Neural progenitor cell (in vitro differentiated cells): ENCODE results near the gene OBP2B. TPM values are rescaled to one million over a fixed set of nuclear protein-coding genes. Genes with fewer than 3 reads are reported as not detected.
"Not testable (repeated sequence)": the region's sequence is repeated elsewhere in the genome, so short reads cannot be mapped to it uniquely, and the experiment has no call there.

Source experiments
- DNase-seq: peaks from one replicate; pipeline ENCODE4 v3.0.0-alpha.2; 2016; ENCODE audit warnings: low spot score
- H2AFZ ChIP-seq: fragments of 200-600 bp; sonication (generic); replicated peaks from 2 replicates; pipeline ENCODE4 v1.6.1; 2016; ENCODE audit warnings: antibody characterized with exemption
- H3F3A ChIP-seq: fragments of 200-600 bp; sonication (generic); 2 replicates; pipeline ENCODE4 v1.6.1; 2016; ENCODE audit warnings: antibody characterized with exemption, low read depth
- H3K27ac ChIP-seq: fragments of 200-600 bp; sonication (generic); 2 replicates; pipeline ENCODE4 v1.5.1; 2016; ENCODE audit warnings: mild to moderate bottlenecking
- H3K27me3 ChIP-seq: fragments of 200-600 bp; sonication (generic); 2 replicates; pipeline ENCODE4 v1.6.1; 2016; ENCODE audit warnings: mild to moderate bottlenecking, moderate library complexity
- H3K36me3 ChIP-seq: fragments of 200-600 bp; sonication (generic); 2 replicates; pipeline ENCODE4 v1.5.1; 2016
- H3K4me1 ChIP-seq: fragments of 200-600 bp; sonication (generic); 2 replicates; pipeline ENCODE4 v1.6.1; 2016; ENCODE audit warnings: mixed run types
- H3K4me2 ChIP-seq: fragments of 200-600 bp; sonication (generic); 2 replicates; pipeline ENCODE4 v1.6.1; 2016
- H3K4me3 ChIP-seq: fragments of 200-600 bp; sonication (generic); 2 replicates; pipeline ENCODE4 v1.5.1; 2016
- H3K79me2 ChIP-seq: fragments of 200-600 bp; sonication (generic); 2 replicates; pipeline ENCODE4 v1.6.1; 2016; ENCODE audit warnings: low read depth
- H3K9ac ChIP-seq: fragments of 200-600 bp; sonication (generic); 2 replicates; pipeline ENCODE4 v1.6.1; 2016
- H3K9me3 ChIP-seq: fragments of 200-600 bp; sonication (generic); 2 replicates; pipeline ENCODE4 v1.5.1; 2016; ENCODE audit warnings: low read depth
- H4K20me1 ChIP-seq: fragments of 200-600 bp; sonication (generic); 2 replicates; pipeline ENCODE4 v1.6.1; 2016; ENCODE audit warnings: low read depth
- H3K27ac Mint-ChIP-seq: 3 replicates; pipeline ENCODE4 v1.8.0; 2021; ENCODE audit warnings: mixed read lengths
- H3K27me3 Mint-ChIP-seq: 2 replicates; pipeline ENCODE4 v1.8.0; 2022; ENCODE audit warnings: low read depth, mild to moderate bottlenecking, inconsistent platforms, moderate library complexity, mixed read lengths; ENCODE audit not compliant: insufficient read depth
- H3K36me3 Mint-ChIP-seq: 3 replicates; pipeline ENCODE4 v1.8.0; 2021; ENCODE audit warnings: mixed read lengths
- H3K4me1 Mint-ChIP-seq: 3 replicates; pipeline ENCODE4 v1.8.0; 2021; ENCODE audit warnings: mixed read lengths
- H3K4me3 Mint-ChIP-seq: 3 replicates; pipeline ENCODE4 v1.8.0; 2021; ENCODE audit warnings: mild to moderate bottlenecking, moderate library complexity, mixed read lengths
- H3K9me3 Mint-ChIP-seq: 3 replicates; pipeline ENCODE4 v1.8.0; 2020; ENCODE audit warnings: mixed read lengths
- EZH2 ChIP-seq: fragments of 200-600 bp; sonication (generic); IDR thresholded peaks from 2 replicates; pipeline ENCODE4 v1.6.1; 2017; ENCODE audit warnings: antibody characterized with exemption, mild to moderate bottlenecking, moderate library complexity
- EZH2phosphoT487 ChIP-seq: fragments of 200-600 bp; sonication (generic); IDR thresholded peaks from 2 replicates; pipeline ENCODE4 v1.6.1; 2017; ENCODE audit warnings: antibody characterized with exemption
- total RNA-seq: library from RNA; depleted of rRNA; stranded (reverse); fragments of >200 nt; gene quantifications from 2 replicates; pipeline ENCODE4 v1.2.3, GENCODE V29; 2015; ENCODE audit warnings: low replicate concordance
- TF ChIP-seq, protein P1 (sequence below): fragments of 200-600 bp; sonication (generic); IDR thresholded peaks from 2 replicates; pipeline ENCODE4 v1.5.1; 2017; ENCODE audit warnings: antibody characterized with exemption, mild to moderate bottlenecking

OBP2B gene
- total RNA-seq, 1 donor from 2014 or later: not detected

DNA sequence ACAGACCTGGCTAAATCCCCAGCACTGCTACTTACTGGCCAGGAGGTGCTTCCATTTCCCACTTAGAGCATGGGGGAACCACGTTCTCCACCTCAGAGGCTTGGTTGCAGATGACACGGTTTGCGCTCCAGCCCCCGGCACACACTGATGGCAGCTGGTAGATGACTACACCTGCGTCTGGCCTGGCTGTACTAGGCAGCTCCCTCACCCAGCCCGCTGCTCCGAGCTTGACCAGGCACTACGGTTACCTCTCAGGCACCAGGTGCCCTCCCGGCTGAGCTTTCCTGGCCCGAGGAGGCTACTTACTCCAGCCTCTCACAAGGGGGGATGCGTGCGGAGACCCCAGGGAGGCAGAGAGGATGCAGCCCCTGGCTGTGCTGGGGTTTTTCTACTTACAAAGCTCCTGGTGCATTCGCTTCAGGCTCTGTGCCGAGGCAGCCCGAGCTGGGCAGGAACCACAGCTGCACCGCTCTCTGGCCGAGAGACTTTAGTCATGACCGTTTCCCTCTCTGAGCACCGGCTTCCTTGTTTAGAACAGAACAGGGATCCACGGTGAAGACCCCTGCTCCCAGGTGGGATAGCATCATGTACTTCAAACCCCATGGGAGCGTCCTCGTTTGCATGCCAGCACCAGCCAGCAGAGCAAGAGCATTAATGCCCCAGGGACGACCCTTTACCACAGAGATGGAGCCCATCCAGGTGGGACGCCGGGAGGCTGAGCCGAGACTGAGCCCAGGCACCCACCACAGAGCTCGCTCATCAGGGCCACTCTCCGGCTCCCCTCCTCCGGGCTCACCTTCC, 37.7 kb downstream of the OBP2B start:
- Histone ChIP-seq H3K27me3 (peaks cover 24% of the 10 kb centered on the region), H4K20me1 (no peaks in the 10 kb centered on the region), H3K9me3 (no peaks in the 10 kb centered on the region), H3F3A (no peaks in the 10 kb centered on the region), H3K4me2 (no peak overlapping the region), H3K79me2 (no peaks in the 10 kb centered on the region), H3K9ac (no peak overlapping the region), H2AFZ (no peak overlapping the region), H3K27ac (no peak overlapping the region), H3K36me3 (no peaks in the 10 kb centered on the region), H3K4me3 (no peak overlapping the region), H3K4me1 (no peaks in the 10 kb centered on the region)
- no peaks in the 10 kb centered on the region for H3K27me3 Mint-ChIP-seq
- no peaks in the 10 kb centered on the region for H3K36me3 Mint-ChIP-seq
- H3K27ac Mint-ChIP-seq: no peak overlapping the region
- no peak overlapping the region for H3K4me3 Mint-ChIP-seq
- TF ChIP-seq, protein P1, sequence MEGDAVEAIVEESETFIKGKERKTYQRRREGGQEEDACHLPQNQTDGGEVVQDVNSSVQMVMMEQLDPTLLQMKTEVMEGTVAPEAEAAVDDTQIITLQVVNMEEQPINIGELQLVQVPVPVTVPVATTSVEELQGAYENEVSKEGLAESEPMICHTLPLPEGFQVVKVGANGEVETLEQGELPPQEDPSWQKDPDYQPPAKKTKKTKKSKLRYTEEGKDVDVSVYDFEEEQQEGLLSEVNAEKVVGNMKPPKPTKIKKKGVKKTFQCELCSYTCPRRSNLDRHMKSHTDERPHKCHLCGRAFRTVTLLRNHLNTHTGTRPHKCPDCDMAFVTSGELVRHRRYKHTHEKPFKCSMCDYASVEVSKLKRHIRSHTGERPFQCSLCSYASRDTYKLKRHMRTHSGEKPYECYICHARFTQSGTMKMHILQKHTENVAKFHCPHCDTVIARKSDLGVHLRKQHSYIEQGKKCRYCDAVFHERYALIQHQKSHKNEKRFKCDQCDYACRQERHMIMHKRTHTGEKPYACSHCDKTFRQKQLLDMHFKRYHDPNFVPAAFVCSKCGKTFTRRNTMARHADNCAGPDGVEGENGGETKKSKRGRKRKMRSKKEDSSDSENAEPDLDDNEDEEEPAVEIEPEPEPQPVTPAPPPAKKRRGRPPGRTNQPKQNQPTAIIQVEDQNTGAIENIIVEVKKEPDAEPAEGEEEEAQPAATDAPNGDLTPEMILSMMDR: no peak
- TF ChIP-seq EZH2 (no peak), EZH2phosphoT487 (no peak)
- H3K4me1 Mint-ChIP-seq: no peaks in the 10 kb centered on the region
- H3K9me3 Mint-ChIP-seq: no peaks in the 10 kb centered on the region
- DNase-seq: peak; percentile 1

DNA sequence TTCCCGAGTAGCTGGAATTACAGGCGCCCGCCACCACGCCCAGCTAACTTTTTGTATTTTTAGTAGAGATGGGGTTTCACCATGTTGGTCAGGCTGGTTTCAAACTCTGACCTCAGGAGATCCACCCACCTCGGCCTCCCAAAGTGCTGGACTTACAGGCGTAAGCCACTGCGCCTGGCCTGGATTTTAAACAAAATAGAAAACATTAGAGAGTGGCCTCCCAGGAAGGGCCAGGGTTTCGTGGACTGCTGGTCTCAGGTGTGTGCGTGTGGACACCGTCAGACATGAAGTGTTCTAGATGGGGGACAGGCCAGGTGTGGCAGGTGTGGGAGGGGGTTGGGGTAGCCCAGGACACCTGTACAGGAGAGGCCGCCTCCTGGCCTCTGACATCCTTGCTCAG, 38.3 kb downstream of the OBP2B start:
- Mint-ChIP-seq H3K27ac (no peak overlapping the region), H3K27me3 (no peaks in the 10 kb centered on the region), H3K9me3 (no peaks in the 10 kb centered on the region), H3K36me3 (no peaks in the 10 kb centered on the region), H3K4me1 (no peaks in the 10 kb centered on the region), H3K4me3 (no peak overlapping the region)
- DNase-seq: no peak
- Histone ChIP-seq H3K27me3 (peaks cover 18% of the 10 kb centered on the region), H3F3A (no peaks in the 10 kb centered on the region), H2AFZ (no peak overlapping the region), H3K4me1 (no peaks in the 10 kb centered on the region), H3K79me2 (no peaks in the 10 kb centered on the region), H3K4me2 (no peak overlapping the region), H3K27ac (no peak overlapping the region), H3K9ac (no peak overlapping the region), H3K4me3 (no peak overlapping the region), H4K20me1 (no peaks in the 10 kb centered on the region), H3K9me3 (no peaks in the 10 kb centered on the region), H3K36me3 (no peaks in the 10 kb centered on the region)
- no peak for TF ChIP-seq EZH2phosphoT487

DNA sequence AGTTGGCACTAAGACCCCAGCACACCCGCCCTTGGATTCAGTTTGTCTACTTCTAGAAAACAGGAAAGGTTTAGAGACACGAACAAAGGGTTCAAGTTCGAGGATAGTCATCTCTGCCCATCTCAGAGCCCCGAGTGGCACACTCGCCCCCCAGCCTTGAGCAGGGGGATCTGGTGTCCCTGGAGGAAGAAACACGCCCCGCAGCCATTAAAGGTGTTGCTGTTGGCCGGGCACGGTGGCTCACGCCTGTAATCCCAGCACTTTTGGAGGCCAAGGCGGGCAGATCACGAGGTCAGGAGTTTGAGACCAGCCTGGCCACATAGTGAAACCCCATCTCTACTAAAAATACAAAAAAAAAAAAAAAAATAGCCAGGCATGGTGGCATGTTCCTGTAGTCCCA, 39.4 kb downstream of the OBP2B start:
- H3K4me1 ChIP-seq, H2AFZ ChIP-seq, H3K9me3 ChIP-seq, H3K27ac Mint-ChIP-seq, H3K27ac ChIP-seq, H3K79me2 ChIP-seq, H3K4me1 Mint-ChIP-seq, DNase-seq, H3K36me3 Mint-ChIP-seq, H3K4me2 ChIP-seq, H3K27me3 Mint-ChIP-seq, H3K4me3 ChIP-seq, H3K9me3 Mint-ChIP-seq, H3K4me3 Mint-ChIP-seq, H3F3A ChIP-seq, H4K20me1 ChIP-seq, H3K9ac ChIP-seq, H3K36me3 ChIP-seq: not testable (repeated sequence)
- H3K27me3 ChIP-seq: peaks cover 20% of the 10 kb centered on the region

GRCh38 chr9:133169102-133169501, 39.9 kb downstream of the OBP2B start:
- Mint-ChIP-seq H3K27me3 (no peaks in the 10 kb centered on the region), H3K4me3 (no peak overlapping the region), H3K9me3 (no peaks in the 10 kb centered on the region), H3K27ac (peak overlapping the region; percentile 9), H3K36me3 (no peaks in the 10 kb centered on the region), H3K4me1 (peaks cover 4% of the 10 kb centered on the region)
- DNase-seq: no peak
- no peak for TF ChIP-seq EZH2
- TF ChIP-seq, protein P1: no peak
- TF ChIP-seq EZH2phosphoT487: no peak
- H3K4me2 ChIP-seq: no peak overlapping the region
- H3K9me3 ChIP-seq: no peaks in the 10 kb centered on the region
- peaks cover 20% of the 10 kb centered on the region for H3K27me3 ChIP-seq
- no peak overlapping the region for H3K9ac ChIP-seq
- no peaks in the 10 kb centered on the region for H3K79me2 ChIP-seq
- H4K20me1 ChIP-seq: no peaks in the 10 kb centered on the region
- no peak overlapping the region for H3K4me3 ChIP-seq
- H3K36me3 ChIP-seq: no peaks in the 10 kb centered on the region
- H2AFZ ChIP-seq: no peak overlapping the region
- H3K4me1 ChIP-seq: no peaks in the 10 kb centered on the region
- H3K27ac ChIP-seq: no peak overlapping the region
- no peaks in the 10 kb centered on the region for H3F3A ChIP-seq
